WTC11 (cell line): Measurements from ENCODE around the gene PGA5. TPM values are rescaled to one million over a fixed set of nuclear protein-coding genes. Genes with fewer than 3 reads are reported as not detected.

ENCODE experiments used
- ATAC-seq: fragments of 200-7000 bp; cut with Tn5 transposase; 2 replicates; pipeline ENCODE4 v1.10.0; 2021; ENCODE audit warnings: mild to moderate bottlenecking, moderate library complexity
- CTCF ChIA-PET: fragments of 300-600 bp; sonication (Branson Sonifier 250); formaldehyde crosslinking; loops from one replicate; lab custom pipeline; 2021; ENCODE audit warnings: antibody characterized with exemption; lab: Charles Lee
- POLR2A ChIA-PET: fragments of 350-600 bp; sonication (Branson Sonifier 250); formaldehyde crosslinking; loops from one replicate; lab custom pipeline; 2021; ENCODE audit warnings: antibody characterized with exemption; lab: Charles Lee
- DNase-seq: peaks from one replicate; pipeline ENCODE4 v3.0.0; 2021; ENCODE audit warnings: low spot score
- H3K27ac Mint-ChIP-seq: 2 replicates; pipeline ENCODE4 v1.8.0; 2021; ENCODE audit warnings: mixed read lengths
- H3K27me3 Mint-ChIP-seq: 2 replicates; pipeline ENCODE4 v1.8.0; 2021; ENCODE audit warnings: low read depth, mild to moderate bottlenecking, moderate library complexity, mixed read lengths
- H3K36me3 Mint-ChIP-seq: 2 replicates; pipeline ENCODE4 v1.8.0; 2021; ENCODE audit warnings: mixed read lengths
- H3K4me1 Mint-ChIP-seq: 2 replicates; pipeline ENCODE4 v1.8.0; 2022; ENCODE audit warnings: mixed read lengths
- H3K4me3 Mint-ChIP-seq: 2 replicates; pipeline ENCODE4 v1.8.0; 2021; ENCODE audit warnings: mild to moderate bottlenecking, moderate library complexity, mixed read lengths
- H3K9me3 Mint-ChIP-seq: 2 replicates; pipeline ENCODE4 v1.8.0; 2021; ENCODE audit warnings: mixed read lengths
- ATF2 ChIP-seq: sonication (generic); formaldehyde crosslinking; IDR thresholded peaks from 2 replicates; pipeline ENCODE4 v1.8.1; 2022; ENCODE audit warnings: low read depth, missing genetic modification reagents, borderline replicate concordance
- CBFB ChIP-seq: sonication (generic); formaldehyde crosslinking; IDR thresholded peaks from 2 replicates; pipeline ENCODE4 v1.8.1; 2022; ENCODE audit warnings: mild to moderate bottlenecking, low read depth, missing genetic modification reagents
- CDX4 ChIP-seq: fragments of 250-450 bp; sonication (Bioruptor Pico); IDR thresholded peaks from 2 replicates; pipeline ENCODE4 v1.9.0; 2021; ENCODE audit warnings: moderate library complexity, mild to moderate bottlenecking, inconsistent platforms, borderline replicate concordance
- CREM ChIP-seq: sonication (generic); formaldehyde crosslinking; IDR thresholded peaks from 2 replicates; pipeline ENCODE4 v1.8.1; 2022; ENCODE audit warnings: mild to moderate bottlenecking, missing genetic modification reagents, moderate library complexity
- CTCF ChIP-seq: fragments of 200-600 bp; IDR thresholded peaks from 2 replicates; pipeline ENCODE4 v1.8.0; 2022; ENCODE audit warnings: antibody characterized with exemption
- ETV6 ChIP-seq: sonication (generic); formaldehyde crosslinking; IDR thresholded peaks from 2 replicates; pipeline ENCODE4 v1.8.1; 2022; ENCODE audit warnings: mild to moderate bottlenecking, missing genetic modification reagents
- GTF2I ChIP-seq: fragments of 250-450 bp; sonication (Bioruptor Pico); conservative IDR thresholded peaks from 2 replicates; pipeline ENCODE4 v1.4.0; 2021; ENCODE audit warnings: mild to moderate bottlenecking
- HMGA2 ChIP-seq: fragments of 250-450 bp; sonication (Bioruptor Pico); IDR thresholded peaks from 2 replicates; pipeline ENCODE4 v1.4.0; 2021; ENCODE audit warnings: mild to moderate bottlenecking, moderate library complexity
- HMGXB4 ChIP-seq: sonication (generic); formaldehyde crosslinking; IDR thresholded peaks from 2 replicates; pipeline ENCODE4 v1.8.1; 2023; ENCODE audit warnings: mild to moderate bottlenecking, moderate library complexity, missing genetic modification reagents
- IRF2 ChIP-seq: sonication (generic); formaldehyde crosslinking; IDR thresholded peaks from 2 replicates; pipeline ENCODE4 v1.8.0; 2022; ENCODE audit warnings: low read depth, missing genetic modification reagents, borderline replicate concordance
- NFATC4 ChIP-seq: fragments of 250-450 bp; sonication (Bioruptor Pico); IDR thresholded peaks from 2 replicates; pipeline ENCODE4 v1.9.0; 2021; ENCODE audit warnings: mild to moderate bottlenecking
- OVOL2 ChIP-seq: fragments of 250-450 bp; sonication (Bioruptor Pico); IDR thresholded peaks from 2 replicates; pipeline ENCODE4 v1.9.0; 2021; ENCODE audit warnings: mild to moderate bottlenecking, borderline replicate concordance
- PREB ChIP-seq: sonication (generic); formaldehyde crosslinking; IDR thresholded peaks from 2 replicates; pipeline ENCODE4 v1.8.1; 2022; ENCODE audit warnings: mild to moderate bottlenecking, missing genetic modification reagents, moderate library complexity, borderline replicate concordance
- SOX15 ChIP-seq: fragments of 250-450 bp; sonication (Bioruptor Pico); IDR thresholded peaks from 2 replicates; pipeline ENCODE4 v1.9.0; 2021; ENCODE audit warnings: mild to moderate bottlenecking
- TEAD1 ChIP-seq: sonication (generic); formaldehyde crosslinking; IDR thresholded peaks from 2 replicates; pipeline ENCODE4 v1.8.0; 2022; ENCODE audit warnings: mild to moderate bottlenecking, missing genetic modification reagents
- TEAD4 ChIP-seq: sonication (generic); formaldehyde crosslinking; IDR thresholded peaks from 2 replicates; pipeline ENCODE4 v1.8.0; 2022; ENCODE audit warnings: mild to moderate bottlenecking, missing genetic modification reagents
- ZBTB43 ChIP-seq: sonication (generic); formaldehyde crosslinking; IDR thresholded peaks from 2 replicates; pipeline ENCODE4 v1.8.1; 2023; ENCODE audit warnings: mild to moderate bottlenecking, missing genetic modification reagents
- ZNF263 ChIP-seq: sonication (generic); formaldehyde crosslinking; IDR thresholded peaks from 2 replicates; pipeline ENCODE4 v1.8.1; 2022; ENCODE audit warnings: low read depth, mild to moderate bottlenecking, moderate library complexity, missing genetic modification reagents
- ZNF512 ChIP-seq: sonication (generic); formaldehyde crosslinking; IDR thresholded peaks from 2 replicates; pipeline ENCODE4 v1.8.1; 2022; ENCODE audit warnings: missing genetic modification reagents, borderline replicate concordance
- total RNA-seq: library from RNA; stranded (reverse); gene quantifications from 3 replicates; pipeline ENCODE4 v1.2.3, GENCODE V29; 2021

The PGA5 gene
- total RNA-seq, 1 experiment from 2014 or later: 0.35 TPM

GRCh38 chr11:61290905-61291690 is 50.1 kb downstream of the PGA5 start (continued):
- TF ChIP-seq PREB (CRISPR knock-in tag): no peak
- no peak for TF ChIP-seq TEAD1 (CRISPR knock-in tag)
- TF ChIP-seq ZNF512: no peak
- no peak for TF ChIP-seq CREM (CRISPR knock-in tag)
- no peak for TF ChIP-seq OVOL2 (CRISPR knock-in tag)

- ChIA-PET CTCF (interaction anchor here (0.7 to 3.2 kb wide), 5 partner anchors 11 to 166 kb away, joined by 4 to 21 read pairs (median 7); no protein-coding TSS in a partner anchor), POLR2A (no interaction called here)
- Mint-ChIP-seq H3K9me3 (no peaks in the 10 kb centered on the region), H3K27ac (no peak overlapping the region; the same call in 1 of the 2 replicates), H3K4me1 (peaks cover 9% of the 10 kb centered on the region), H3K4me3 (peak overlapping the region; percentile 11; the same call in 1 of the 2 replicates), H3K27me3 (peaks cover 17% of the 10 kb centered on the region), H3K36me3 (peaks cover 7% of the 10 kb centered on the region; the same call in 1 of the 2 replicates)
- TF ChIP-seq CTCF (no peak), PREB (CRISPR knock-in tag) (no peak), ZNF263 (CRISPR knock-in tag) (no peak), GTF2I (CRISPR knock-in tag) (no peak), CBFB (no peak), ATF2 (no peak), NFATC4 (no peak), HMGXB4 (CRISPR knock-in tag) (no peak), CREM (CRISPR knock-in tag) (no peak), HMGA2 (CRISPR knock-in tag) (no peak), CDX4 (CRISPR knock-in tag) (no peak), ZBTB43 (CRISPR knock-in tag) (no peak), SOX15 (no peak), IRF2 (CRISPR knock-in tag) (no peak), ETV6 (CRISPR knock-in tag) (no peak), TEAD4 (CRISPR knock-in tag) (no peak)
- ATAC-seq (no peak), DNase-seq (no peak)
Observed at GRCh38 chr11:61292356-61292755, 51.4 kb downstream of the PGA5 start.
